ACC112 (cell line): ENCODE results near the gene CAMTA1.

Source experiments
- H2AFZ ChIP-seq: fragments of 200-600 bp; sonication (generic); one replicate; pipeline ENCODE4 v1.6.0; 2017; ENCODE audit warnings: antibody characterized with exemption, low read length; ENCODE audit not compliant: unreplicated experiment
- H3K27ac ChIP-seq: fragments of 200-600 bp; sonication (generic); 2 replicates; pipeline ENCODE4 v1.5.1; 2014; ENCODE audit warnings: low read depth, mild to moderate bottlenecking, antibody characterized with exemption, low read length, moderate library complexity
- H3K27me3 ChIP-seq: fragments of 200-600 bp; sonication (generic); 2 replicates; pipeline ENCODE4 v1.6.1; 2014; ENCODE audit warnings: mild to moderate bottlenecking, antibody characterized with exemption, low read length, moderate library complexity, mixed read lengths; ENCODE audit not compliant: insufficient read depth
- H3K36me3 ChIP-seq: fragments of 200-600 bp; sonication (generic); 2 replicates; pipeline ENCODE4 v1.6.1; 2016; ENCODE audit warnings: mild to moderate bottlenecking, antibody characterized with exemption, low read length, moderate library complexity, mixed read lengths; ENCODE audit not compliant: insufficient read depth
- H3K4me1 ChIP-seq: fragments of 200-600 bp; sonication (generic); one replicate; pipeline ENCODE4 v1.6.1; 2016; ENCODE audit warnings: low read length, mixed read lengths; ENCODE audit not compliant: insufficient read depth, unreplicated experiment, control insufficient read depth
- H3K4me3 ChIP-seq: fragments of 200-600 bp; sonication (generic); 2 replicates; pipeline ENCODE4 v1.5.1; 2014; ENCODE audit warnings: mild to moderate bottlenecking, low read depth, low read length
- H3K79me2 ChIP-seq: fragments of 200-600 bp; sonication (generic); one replicate; pipeline ENCODE4 v1.6.0; 2016; ENCODE audit warnings: low read length; ENCODE audit not compliant: control insufficient read depth, unreplicated experiment, insufficient read depth

CAMTA1 gene

GRCh38 chr1:7266561-7266960 lies 481.3 kb downstream of the CAMTA1 start:
- H2AFZ ChIP-seq: no peak overlapping the region
- no peaks in the 10 kb centered on the region for H3K27me3 ChIP-seq
- H3K79me2 ChIP-seq: no peaks in the 10 kb centered on the region
- H3K4me1 ChIP-seq: peaks cover 19% of the 10 kb centered on the region
- H3K27ac ChIP-seq: peak overlapping the region; percentile 64; the same call in 1 of the 2 replicates
- H3K4me3 ChIP-seq: no peak overlapping the region
- H3K36me3 ChIP-seq: no peaks in the 10 kb centered on the region

GRCh38 chr1:7267493-7267892 lies 482.2 kb downstream of the CAMTA1 start:
- no peak overlapping the region for H3K4me3 ChIP-seq
- peaks cover 19% of the 10 kb centered on the region for H3K4me1 ChIP-seq
- H3K36me3 ChIP-seq: no peaks in the 10 kb centered on the region
- H2AFZ ChIP-seq: no peak overlapping the region
- H3K27me3 ChIP-seq: no peaks in the 10 kb centered on the region
- no peak overlapping the region for H3K27ac ChIP-seq
- no peaks in the 10 kb centered on the region for H3K79me2 ChIP-seq

- no peaks in the 10 kb centered on the region for H3K27me3 ChIP-seq
Measured at GRCh38 chr1:7268983-7269382, 483.7 kb downstream of the CAMTA1 start.

GRCh38 chr1:7269525-7269924 lies 484.3 kb downstream of the CAMTA1 start:
- Histone ChIP-seq H2AFZ (no peak overlapping the region), H3K27ac (no peak overlapping the region), H3K4me1 (peaks cover 19% of the 10 kb centered on the region), H3K27me3 (no peaks in the 10 kb centered on the region), H3K4me3 (no peak overlapping the region), H3K36me3 (no peaks in the 10 kb centered on the region), H3K79me2 (no peaks in the 10 kb centered on the region)

More at GRCh38 chr1:7268983-7269382, 483.7 kb downstream of the CAMTA1 start:
- H3K36me3 ChIP-seq: no peaks in the 10 kb centered on the region
- H3K4me3 ChIP-seq: no peak overlapping the region
- peaks cover 19% of the 10 kb centered on the region for H3K4me1 ChIP-seq
- no peak overlapping the region for H3K27ac ChIP-seq
- no peak overlapping the region for H2AFZ ChIP-seq
- no peaks in the 10 kb centered on the region for H3K79me2 ChIP-seq

GRCh38 chr1:7274256-7274655 lies 489.0 kb downstream of the CAMTA1 start:
- H3K36me3 ChIP-seq: no peaks in the 10 kb centered on the region
- no peak overlapping the region for H3K27ac ChIP-seq
- no peak overlapping the region for H2AFZ ChIP-seq
- no peak overlapping the region for H3K4me3 ChIP-seq
- H3K4me1 ChIP-seq: no peaks in the 10 kb centered on the region
- no peaks in the 10 kb centered on the region for H3K79me2 ChIP-seq
- H3K27me3 ChIP-seq: no peaks in the 10 kb centered on the region

- Histone ChIP-seq H3K27ac (no peak overlapping the region), H3K4me1 (peaks cover 14% of the 10 kb centered on the region), H3K27me3 (no peaks in the 10 kb centered on the region), H2AFZ (no peak overlapping the region), H3K4me3 (no peak overlapping the region), H3K36me3 (no peaks in the 10 kb centered on the region), H3K79me2 (no peaks in the 10 kb centered on the region)
Measured at GRCh38 chr1:7278045-7278444, 492.8 kb downstream of the CAMTA1 start.

GRCh38 chr1:7278827-7279765 lies 493.8 kb downstream of the CAMTA1 start:
- no peak overlapping the region for H3K27ac ChIP-seq
- H3K79me2 ChIP-seq: no peaks in the 10 kb centered on the region
- H3K4me1 ChIP-seq: peaks cover 14% of the 10 kb centered on the region
- H3K27me3 ChIP-seq: no peaks in the 10 kb centered on the region
- H2AFZ ChIP-seq: no peak overlapping the region
- no peaks in the 10 kb centered on the region for H3K36me3 ChIP-seq
- H3K4me3 ChIP-seq: no peak overlapping the region

- Histone ChIP-seq H3K27ac (no peak overlapping the region), H3K4me3 (no peak overlapping the region), H3K79me2 (no peaks in the 10 kb centered on the region), H3K27me3 (no peaks in the 10 kb centered on the region), H3K36me3 (no peaks in the 10 kb centered on the region), H2AFZ (no peak overlapping the region), H3K4me1 (peaks cover 18% of the 10 kb centered on the region)
Measured at GRCh38 chr1:7279769-7280168, 494.5 kb downstream of the CAMTA1 start.

- Histone ChIP-seq H3K4me3 (no peak overlapping the region), H2AFZ (no peak overlapping the region), H3K36me3 (no peaks in the 10 kb centered on the region), H3K4me1 (peaks cover 25% of the 10 kb centered on the region), H3K27me3 (no peaks in the 10 kb centered on the region), H3K79me2 (no peaks in the 10 kb centered on the region), H3K27ac (no peak overlapping the region)
Measured at GRCh38 chr1:7280347-7280960, 495.2 kb downstream of the CAMTA1 start.

GRCh38 chr1:7281821-7282220 lies 496.6 kb downstream of the CAMTA1 start:
- Histone ChIP-seq H3K27me3 (no peaks in the 10 kb centered on the region), H3K4me1 (peaks cover 27% of the 10 kb centered on the region), H3K4me3 (no peak overlapping the region), H2AFZ (no peak overlapping the region), H3K79me2 (no peaks in the 10 kb centered on the region), H3K27ac (no peak overlapping the region), H3K36me3 (no peaks in the 10 kb centered on the region)
